HG02840 (cell line): ENCODE data around the gene TSN.

Experiments
- ATAC-seq: cut with Tn5 transposase; IDR thresholded peaks from one replicate; pipeline ENCODE4 v1.9.1; 2021; ENCODE audit warnings: mild to moderate bottlenecking, moderate library complexity, moderate number of reproducible peaks; ENCODE audit not compliant: unreplicated experiment, low FRiP score

TSN gene

GRCh38 chr2:121740973-121741372 lies 14.5 kb upstream of the TSN start:
- no peak for ATAC-seq

DNA sequence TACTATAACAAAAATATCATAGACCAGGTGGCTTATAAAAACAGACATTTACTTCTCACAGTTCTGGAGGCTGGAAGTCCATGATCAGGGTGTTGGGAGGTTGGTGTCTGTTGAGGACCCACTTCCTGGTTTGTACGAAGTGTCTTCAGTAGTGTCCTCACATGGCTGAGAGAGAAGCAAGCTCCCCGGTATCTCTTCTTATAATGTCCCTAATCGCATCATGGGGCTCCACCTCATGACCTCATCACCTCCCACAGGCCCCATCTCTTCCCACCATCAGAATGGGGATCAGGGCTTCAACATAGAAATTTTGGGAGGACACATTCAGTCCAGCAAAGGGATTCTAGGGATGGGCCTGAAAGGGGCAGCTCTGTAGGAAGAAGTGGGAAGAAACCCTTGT lies 14.0 kb upstream of the TSN start:
- ATAC-seq = no peak

DNA sequence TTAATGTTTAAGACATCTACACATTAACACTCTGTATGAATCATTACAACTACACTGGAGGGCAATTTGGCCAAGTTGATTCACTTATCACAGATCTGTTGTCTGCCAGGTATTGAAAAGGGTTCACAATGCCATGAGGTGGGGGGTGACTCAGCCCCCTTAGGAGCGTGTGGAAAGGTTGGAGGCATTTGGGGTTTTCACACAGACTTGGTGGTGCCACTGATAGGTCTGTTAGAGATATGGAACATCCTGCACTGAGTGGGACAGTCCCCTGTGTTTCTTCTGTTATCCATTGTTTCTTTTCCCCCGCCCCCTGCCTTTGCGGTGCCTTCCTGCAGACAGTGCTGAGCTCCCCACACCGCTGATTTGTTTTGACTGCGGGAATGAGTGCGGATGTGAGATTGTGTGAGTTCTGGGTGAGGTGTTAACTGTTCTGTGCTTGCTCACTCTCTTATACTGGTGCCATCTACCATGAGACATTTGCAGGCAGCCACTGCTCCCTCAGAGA lies 9.3 kb upstream of the TSN start:
- no peak for ATAC-seq

DNA sequence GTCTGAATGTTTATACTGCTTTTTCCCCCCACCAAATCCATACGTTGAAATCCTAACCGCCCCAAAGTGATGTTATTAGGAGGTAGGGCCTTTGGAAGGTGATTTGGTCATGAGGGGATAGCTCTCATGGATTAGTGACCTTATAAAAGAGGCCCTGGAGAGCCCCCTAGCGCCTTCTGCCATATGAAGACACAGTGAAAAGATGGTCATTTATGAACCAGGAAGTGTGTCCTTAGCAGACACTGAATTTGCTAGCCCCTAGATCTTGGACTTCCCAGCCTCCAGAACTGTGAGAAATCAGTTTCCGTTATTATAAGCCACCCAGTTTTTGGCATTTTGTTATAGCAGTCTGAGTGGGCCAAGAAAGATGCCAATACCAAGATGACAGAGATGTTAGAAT lies 7.2 kb upstream of the TSN start:
- ATAC-seq = no peak

DNA sequence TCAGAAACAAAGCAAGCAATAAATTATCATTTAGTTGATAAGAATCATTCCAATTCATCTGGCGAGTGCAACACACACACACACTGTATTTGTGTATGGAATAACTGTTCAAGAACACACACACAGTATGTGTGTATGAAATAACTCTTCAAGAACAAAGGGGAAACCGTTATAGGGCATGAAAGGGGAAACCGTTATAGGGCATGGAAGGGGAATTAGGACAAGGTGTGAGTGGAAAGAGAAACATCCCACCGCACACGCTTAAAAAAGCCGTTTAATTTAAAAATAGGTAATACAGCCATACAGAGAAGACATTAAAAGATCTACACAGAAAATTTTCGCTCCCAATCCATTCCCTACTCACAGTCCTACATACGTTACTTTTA lies 607 bp upstream of the TSN start:
- no peak for ATAC-seq

GRCh38 chr2:121764681-121765228 lies 9.3 kb downstream of the TSN start:
- ATAC-seq = no peak

GRCh38 chr2:121766624-121767023 lies 11.2 kb downstream of the TSN start:
- no peak for ATAC-seq

DNA sequence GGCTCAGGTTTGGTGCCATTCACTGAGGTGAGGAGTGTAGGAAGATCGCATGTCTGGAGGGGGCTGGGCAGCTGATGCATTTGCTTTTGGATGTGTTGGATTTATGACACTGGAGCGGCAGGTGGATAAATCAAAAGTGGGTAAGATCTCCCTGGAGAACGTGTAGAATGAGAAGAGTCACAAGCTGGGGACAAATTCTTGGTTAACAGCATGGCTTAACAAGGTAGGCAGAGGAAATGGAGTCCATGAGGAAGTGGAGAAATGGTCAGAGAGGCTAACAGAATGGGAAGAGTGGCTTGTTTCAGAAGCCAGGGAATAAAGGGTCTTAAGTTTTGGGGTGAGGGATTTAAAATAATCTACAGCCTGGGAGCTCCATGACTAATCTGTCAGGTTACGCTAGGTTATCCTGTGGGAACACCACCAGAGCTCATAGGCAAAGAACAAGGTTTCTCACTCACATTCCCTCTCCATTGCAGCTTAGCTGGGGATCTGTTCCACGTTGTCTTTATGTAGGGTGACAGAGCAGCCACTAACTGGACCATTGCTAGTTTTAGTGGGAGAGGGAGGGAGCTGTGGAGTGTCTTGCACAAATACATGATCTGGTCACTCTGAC lies 12.8 kb downstream of the TSN start:
- no peak for ATAC-seq

DNA sequence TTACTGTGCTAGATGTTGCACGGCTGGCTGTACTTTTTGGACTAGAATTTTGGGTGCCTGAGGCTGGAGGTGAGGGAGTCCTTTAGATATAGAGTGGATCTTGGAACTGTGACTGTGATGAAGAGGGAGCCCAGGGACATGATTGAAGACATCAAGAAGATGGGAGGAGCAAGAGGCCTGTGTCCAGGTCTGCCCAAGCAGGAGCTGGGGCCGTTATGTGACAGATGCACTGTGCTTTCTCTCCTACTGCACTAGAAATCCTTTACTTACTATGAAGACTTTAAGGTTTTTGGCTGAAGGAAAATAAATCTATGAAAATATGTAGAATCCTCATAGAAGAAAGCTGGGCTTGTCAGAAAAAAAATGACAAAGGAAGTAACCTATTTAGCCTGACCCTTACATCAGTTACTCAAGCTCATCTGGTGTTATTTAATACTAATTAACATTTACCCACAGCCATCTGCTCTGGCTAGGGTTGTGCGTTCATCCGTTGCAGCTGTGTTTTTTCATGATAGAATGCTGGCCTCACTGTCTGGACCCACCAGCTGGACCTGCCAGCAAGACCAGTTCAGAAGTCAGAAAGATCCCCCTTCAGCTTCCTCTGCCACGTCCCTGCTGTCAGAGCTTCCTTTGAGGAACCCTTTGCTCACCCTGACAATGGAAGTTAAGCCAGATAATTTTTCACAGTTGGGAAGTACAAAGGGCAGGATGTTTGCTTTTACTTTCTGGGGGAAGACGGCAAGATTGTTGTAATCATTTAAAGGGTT lies 16.7 kb downstream of the TSN start:
- ATAC-seq = no peak

- no peak for ATAC-seq
These were observed 18.8 kb downstream of the TSN start for GRCh38 chr2:121774235-121774634.

- ATAC-seq = no peak
These were observed 20.9 kb downstream of the TSN start for GRCh38 chr2:121776361-121776760.

- no peak for ATAC-seq
These were observed 21.6 kb downstream of the TSN start for GRCh38 chr2:121776885-121777698.

GRCh38 chr2:121777699-121778058 lies 22.2 kb downstream of the TSN start:
- ATAC-seq = no peak

DNA sequence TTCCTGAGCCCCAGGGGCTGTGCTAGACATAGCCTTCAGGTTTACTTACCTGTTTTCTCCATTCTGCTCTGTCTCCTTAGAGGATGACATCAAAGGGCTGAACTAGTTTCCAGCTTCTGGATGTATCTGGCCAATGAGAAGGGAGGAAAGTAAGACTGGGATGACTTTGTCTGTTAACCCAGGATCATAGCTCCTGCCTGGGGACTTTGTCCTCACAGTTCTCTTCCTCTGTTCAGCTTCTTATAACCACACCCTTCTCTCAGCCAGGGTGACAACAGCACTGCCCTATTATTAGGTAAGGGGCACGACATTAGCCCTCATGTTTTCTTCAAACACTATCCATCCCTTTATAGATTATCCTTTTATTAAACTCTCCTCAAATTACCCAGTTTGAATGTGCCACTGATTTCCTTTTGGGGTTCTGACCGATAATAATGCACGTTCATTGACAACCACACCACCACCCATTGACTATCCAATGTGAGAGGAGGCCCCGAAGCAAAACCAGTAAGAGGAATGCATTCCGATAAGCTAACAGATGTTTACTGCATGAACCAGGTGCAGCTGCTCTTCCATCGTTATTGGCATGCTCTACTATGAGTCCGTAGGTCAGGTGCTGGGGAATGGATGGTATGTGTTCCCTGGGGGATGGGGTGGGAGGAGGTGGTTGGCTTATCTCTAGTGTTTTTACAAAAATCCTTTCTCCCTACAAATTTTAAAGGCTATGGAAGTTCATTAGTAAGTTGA lies 23.5 kb downstream of the TSN start:
- ATAC-seq = no peak

GRCh38 chr2:121783180-121783579 lies 27.7 kb downstream of the TSN start:
- no peak for ATAC-seq

GRCh38 chr2:121788685-121789084 lies 33.2 kb downstream of the TSN start:
- ATAC-seq = no peak

GRCh38 chr2:121790276-121790956 lies 35.0 kb downstream of the TSN start:
- ATAC-seq = no peak

DNA sequence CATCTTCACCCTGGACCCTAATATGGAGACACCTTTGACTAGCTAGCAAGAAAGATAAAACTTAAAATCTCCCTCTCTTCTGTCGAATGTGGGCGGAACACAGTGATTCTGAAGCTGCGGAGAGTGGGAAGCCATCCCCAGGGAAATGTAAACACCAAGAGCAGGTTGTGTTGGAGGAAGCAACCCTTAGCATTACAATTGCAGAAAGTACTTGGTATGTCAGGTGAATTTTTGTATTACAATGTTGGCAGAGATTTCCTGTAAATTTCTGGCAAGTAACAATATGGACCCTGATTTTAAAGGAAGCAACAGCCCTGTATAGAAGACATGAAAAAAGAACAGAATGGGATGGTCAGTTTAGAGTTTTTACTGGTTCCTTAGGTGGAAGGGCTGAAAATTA lies 35.8 kb downstream of the TSN start:
- no peak for ATAC-seq

DNA sequence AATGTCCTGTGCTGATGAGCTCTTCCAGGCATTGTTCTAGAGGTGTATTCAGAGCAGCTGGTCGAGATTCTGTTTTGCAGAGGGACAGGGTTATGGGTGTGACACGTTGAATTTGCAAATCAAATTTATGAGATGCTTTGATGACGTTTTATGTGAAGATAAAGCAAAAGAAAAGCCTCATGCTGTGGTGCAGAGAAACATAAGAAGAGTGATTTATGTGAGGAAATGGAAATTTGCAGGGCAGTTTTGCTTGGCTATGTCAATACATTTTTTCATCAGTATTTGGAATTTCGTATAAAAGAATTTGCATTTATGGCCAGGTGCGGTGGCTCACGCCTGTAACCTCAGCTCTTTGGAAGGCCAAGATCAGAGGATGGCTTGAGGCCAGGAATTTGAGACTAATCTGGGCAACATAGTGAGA lies 36.4 kb downstream of the TSN start:
- no peak for ATAC-seq

DNA sequence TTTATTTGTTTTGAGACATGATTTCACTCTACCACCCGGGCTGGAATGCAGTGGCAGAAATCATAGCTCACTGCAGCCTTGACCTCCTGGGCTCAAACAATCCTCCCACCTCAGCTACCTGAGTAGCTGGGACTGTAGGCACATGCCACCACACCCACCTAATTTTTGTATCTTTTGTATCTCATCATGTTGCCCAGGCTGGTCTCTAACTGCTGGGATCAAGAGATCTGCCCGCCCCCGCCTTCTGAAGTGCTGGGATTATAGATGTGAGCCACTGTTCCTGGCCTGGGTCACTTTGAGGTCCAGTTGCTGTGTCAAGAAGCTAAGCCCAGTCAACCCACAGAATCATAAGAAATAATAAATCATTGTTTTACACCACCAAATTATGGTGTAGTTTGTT lies 38.4 kb downstream of the TSN start:
- no peak for ATAC-seq
